GM23248 (cell line): ENCODE results near the gene KRT25.

Experiments used
- EZH2 ChIP-seq: fragments of 200-600 bp; sonication (generic); IDR thresholded peaks from 2 replicates; pipeline ENCODE4 v1.6.1; 2018; ENCODE audit warnings: antibody characterized with exemption, mild to moderate bottlenecking; ENCODE audit not compliant: insufficient read depth, poor library complexity, severe bottlenecking
- EZH2phosphoT487 ChIP-seq: fragments of 200-600 bp; sonication (generic); IDR thresholded peaks from 2 replicates; pipeline ENCODE4 v1.6.1; 2018; ENCODE audit warnings: antibody characterized with exemption, moderate library complexity, mild to moderate bottlenecking, low read depth; ENCODE audit not compliant: insufficient read depth

- TF ChIP-seq EZH2phosphoT487 (no peak), EZH2 (no peak)
These were observed 24.2 kb downstream of the KRT25 start for GRCh38 chr17:40730970-40731369.
